Middle frontal gyrus (tissue), 1 donor: ENCODE measurements around the gene ADGRB2.
A peak's percentile ranks its signal among the peaks of the same experiment; 100 is the strongest.

Experiments
- DNase-seq: peaks from one replicate; pipeline ENCODE4 v3.0.0-alpha.2; 2015; ENCODE audit warnings: low spot score; ENCODE audit errors: extremely low spot score

Gene ADGRB2, protein sequence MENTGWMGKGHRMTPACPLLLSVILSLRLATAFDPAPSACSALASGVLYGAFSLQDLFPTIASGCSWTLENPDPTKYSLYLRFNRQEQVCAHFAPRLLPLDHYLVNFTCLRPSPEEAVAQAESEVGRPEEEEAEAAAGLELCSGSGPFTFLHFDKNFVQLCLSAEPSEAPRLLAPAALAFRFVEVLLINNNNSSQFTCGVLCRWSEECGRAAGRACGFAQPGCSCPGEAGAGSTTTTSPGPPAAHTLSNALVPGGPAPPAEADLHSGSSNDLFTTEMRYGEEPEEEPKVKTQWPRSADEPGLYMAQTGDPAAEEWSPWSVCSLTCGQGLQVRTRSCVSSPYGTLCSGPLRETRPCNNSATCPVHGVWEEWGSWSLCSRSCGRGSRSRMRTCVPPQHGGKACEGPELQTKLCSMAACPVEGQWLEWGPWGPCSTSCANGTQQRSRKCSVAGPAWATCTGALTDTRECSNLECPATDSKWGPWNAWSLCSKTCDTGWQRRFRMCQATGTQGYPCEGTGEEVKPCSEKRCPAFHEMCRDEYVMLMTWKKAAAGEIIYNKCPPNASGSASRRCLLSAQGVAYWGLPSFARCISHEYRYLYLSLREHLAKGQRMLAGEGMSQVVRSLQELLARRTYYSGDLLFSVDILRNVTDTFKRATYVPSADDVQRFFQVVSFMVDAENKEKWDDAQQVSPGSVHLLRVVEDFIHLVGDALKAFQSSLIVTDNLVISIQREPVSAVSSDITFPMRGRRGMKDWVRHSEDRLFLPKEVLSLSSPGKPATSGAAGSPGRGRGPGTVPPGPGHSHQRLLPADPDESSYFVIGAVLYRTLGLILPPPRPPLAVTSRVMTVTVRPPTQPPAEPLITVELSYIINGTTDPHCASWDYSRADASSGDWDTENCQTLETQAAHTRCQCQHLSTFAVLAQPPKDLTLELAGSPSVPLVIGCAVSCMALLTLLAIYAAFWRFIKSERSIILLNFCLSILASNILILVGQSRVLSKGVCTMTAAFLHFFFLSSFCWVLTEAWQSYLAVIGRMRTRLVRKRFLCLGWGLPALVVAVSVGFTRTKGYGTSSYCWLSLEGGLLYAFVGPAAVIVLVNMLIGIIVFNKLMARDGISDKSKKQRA (N-terminal part only)

DNA sequence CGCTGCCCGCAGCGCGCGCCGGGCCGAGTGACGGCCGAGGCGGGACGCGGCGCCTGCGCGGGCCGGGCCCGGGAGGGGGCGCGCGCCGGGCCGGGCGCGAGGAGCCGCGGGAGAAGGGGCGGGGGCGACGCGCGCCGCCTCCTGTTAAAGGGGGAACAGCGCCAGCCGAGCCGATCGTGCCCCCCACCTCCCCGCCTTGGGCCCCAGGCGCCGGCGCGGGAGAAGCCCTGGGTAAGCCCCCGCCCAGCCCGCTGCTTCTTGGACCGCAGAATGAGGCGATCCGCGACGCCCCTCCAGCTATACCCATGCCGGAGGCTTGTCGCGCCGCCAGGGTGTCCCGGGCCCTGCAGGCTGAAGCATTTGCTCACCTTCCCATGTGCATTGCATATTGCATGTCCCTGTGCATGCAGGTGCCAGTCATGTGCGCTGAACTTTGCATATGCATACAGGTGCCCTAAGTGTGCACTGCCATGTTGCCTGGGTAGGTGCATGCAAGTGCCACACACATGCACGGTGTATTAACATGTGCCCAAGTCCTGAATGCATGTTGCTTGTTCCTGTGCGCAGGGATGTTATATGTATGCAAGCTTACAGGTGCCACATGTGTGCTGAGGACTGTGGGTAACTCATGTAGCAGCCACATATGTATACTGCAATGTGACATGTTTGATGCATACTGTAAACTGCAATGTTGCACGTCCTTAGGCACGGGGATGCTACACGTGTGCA lies at the start of gene ADGRB2:
ADGRB2 (minus strand) TSS at position 29 of the 729 bp plus-strand sequence. CDS start 7,119 bp downstream, outside the sequence.
- DNase-seq: no peak

DNA sequence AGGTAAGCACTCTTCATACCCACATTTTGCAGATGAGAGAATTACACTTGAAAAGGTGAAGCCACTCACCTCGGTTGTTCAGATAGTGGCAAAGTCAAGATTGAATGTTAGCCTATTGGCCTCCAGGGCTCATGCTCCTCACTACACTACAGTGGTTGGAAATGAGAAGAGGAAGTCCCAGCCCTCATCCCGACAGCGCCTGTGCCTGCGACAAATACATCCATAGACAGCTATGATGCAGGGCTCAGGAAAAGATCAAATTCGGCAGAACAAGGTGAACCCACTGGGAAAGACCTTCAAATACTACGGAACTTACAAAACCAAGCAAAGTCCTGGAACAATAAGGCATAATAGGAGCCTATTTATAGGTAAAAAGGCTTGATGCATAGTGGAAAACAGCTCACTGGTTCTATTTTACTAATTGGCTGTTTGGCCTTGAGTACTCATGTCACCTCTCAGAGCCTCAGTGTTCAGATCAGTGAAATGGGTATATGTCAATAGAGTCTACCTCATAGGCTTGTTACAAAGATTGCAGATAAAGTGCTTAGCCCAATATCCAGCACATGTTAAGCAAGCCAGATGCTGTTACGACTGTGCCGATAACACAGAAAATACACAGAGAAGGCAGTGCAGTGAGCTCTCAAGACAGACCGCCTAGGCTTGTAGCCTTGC lies 48.2 kb upstream of the ADGRB2 start:
- no peak for DNase-seq

DNA sequence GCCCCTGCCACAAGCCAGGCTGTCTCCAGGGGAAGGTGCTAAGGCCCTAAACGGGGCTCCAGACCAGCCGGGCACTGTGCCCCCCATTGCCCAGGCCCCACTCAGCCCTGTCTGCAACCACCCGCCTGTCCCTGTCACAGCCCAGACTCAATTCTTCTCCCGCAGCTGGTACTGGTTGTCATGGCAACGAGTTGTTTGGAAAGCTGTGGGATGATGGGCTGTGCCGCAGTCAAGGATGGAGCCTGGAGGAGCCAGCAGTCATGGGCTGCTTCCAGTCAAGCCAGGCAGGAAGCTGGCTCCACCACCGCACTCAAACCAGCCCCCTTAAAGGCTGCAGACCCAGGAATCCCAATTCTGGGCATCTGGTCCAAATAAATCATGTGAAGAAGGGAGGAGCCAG lies 47.5 kb upstream of the ADGRB2 start:
- DNase-seq: peak; percentile 88

DNA sequence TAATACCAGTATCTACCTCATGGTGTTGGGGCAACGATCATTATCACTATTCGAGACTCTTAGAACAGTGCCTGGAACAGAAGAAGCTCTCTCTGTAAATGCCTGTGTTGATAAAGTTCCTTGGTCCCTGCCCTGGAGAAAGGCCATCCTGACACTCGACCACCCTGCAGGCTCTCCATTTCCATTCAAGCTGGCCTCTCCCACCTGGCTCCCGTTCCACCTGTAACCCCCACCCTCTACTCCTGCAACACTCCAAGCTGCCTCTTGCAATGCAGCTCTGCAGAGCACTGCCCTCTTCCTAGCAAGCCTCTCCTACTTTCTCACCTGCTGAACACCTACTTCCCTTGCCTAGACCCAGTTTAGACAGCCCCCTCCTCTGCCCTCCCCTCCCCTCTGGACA lies 45.6 kb upstream of the ADGRB2 start:
- DNase-seq: no peak

DNA sequence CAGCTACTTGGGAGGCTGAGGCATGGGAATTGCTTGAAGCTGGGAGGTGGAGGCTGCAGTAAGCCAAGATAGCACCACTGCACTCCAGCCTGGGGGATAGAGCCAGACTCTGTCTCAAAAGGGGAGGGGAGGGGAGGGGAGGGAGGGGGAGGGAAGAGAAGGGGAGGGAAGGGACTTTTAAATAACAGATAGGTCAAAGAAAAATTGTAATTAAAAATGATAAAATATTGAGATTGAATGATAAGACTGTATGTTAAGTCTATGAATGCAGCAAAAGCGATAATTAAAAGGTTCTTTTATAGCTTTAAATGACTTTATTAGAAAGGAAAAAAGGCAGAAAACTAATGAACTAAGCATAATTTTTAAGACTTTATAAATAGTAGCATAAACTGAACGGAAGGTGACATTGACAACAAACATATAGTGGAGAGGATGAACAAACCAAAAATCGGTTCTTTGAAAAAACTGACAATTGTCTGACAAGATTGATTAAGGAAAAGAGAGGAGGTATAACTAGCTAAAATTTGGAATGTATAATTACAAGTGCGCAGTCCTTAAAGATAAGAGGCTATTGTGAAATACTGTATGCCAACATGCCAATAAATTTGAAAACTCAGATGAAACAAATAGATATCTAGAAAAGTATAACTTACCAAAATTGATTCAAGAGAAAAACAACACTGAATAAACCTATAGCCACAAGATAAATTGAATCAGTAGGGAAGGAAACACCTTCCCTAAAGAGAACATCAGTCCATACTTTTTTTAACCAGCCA lies 43.3 kb upstream of the ADGRB2 start:
- no peak for DNase-seq

DNA sequence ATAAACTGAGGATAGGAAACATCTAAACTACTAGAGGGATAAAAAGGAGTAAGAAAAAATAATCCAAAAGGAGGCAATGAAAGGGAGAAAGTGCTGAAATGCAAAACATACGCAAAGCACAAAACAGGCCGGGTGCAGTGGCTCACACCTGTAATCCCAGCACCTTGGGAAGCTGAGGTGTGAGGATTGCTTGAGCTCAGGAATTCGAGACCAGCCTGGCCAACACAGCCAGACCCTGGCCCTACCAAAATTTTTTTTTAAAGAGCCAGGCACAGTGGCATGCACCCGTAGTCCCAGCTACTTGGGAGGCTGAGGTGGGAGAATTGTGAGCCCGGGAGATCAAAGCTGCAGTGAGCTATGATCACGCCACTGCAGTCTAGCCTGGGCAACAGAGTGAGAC lies 41.2 kb upstream of the ADGRB2 start:
- no peak for DNase-seq

DNA sequence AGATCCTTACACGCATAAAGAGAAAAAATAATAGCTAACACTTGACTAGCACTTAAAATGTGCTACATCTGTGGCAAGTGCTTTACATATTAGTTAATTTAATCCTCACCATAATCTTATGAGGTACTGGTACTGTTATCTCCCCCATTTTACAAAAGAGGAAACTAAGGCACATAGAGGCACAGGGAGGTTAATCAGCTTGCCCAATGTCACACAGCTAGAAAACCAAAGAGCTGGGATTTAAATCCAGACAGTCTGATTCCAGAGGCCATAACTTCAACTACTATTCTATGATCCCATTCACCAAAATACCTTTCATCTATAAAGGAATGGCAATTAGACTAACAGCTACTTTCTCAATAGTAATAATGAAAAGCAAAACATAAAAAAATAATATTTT lies 40.0 kb upstream of the ADGRB2 start:
- no peak for DNase-seq

DNA sequence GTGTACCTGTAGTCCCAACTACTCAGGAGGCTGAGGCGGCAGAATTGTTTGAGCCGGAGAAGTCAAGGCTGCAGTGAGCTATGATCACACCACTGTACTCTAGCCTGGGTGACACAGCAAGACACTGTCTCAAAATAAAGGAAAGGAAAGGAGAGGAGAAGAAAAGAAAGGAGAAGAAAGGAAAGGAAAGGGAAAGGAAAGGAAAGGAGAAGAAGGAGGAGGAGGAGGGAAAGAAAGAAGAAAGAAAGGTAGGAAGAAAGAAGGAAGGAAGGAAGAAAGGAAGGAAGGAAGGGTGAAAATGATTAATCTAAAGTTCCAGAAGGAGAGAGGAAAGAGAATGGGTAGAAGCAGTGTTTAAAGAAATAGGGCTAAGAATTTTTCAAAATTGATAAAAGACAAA lies 39.5 kb upstream of the ADGRB2 start:
- no peak for DNase-seq

DNA sequence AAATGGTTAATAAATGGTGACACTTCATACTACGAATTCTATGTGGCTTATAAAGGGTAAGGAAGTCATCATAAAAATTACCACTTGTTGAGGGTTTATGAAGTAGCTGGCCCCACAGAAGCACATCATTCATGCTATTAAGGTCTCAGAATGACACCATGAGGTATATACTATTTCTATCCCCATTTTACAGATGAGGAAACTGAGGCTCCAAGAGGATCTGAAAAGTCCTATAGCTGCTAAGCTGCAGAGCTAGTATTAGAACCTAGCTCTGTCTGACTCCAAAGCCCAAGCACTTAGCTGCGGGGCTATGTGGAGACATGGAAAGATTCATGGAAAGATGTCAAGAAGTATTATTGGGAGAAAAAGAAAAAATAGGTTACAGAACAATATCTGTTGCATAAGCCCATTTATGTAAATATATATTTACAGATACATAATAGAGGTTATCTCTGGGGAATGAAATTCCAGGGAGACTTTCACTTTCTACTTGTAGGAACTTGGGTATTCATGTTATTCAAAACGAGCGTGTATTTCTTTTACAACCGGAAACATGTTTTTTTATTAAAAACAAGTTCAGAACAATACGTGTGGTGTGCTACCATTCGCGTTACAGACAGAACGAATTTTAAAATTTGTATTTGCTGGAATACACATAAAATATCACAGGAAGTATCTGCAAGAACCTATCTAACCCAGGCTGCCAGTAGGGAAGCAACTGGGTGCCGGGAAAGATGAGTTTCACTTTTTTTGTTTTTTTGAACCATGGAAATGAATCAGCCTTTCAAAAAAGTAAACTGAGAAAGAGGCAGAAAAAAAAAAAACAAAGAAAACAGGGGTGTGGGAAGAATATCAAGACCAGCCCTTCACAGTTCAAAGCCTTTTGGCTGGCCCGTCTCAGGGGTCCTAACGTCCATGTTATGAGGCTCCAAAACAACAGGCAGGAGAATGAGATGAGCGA lies 38.3 kb upstream of the ADGRB2 start:
- DNase-seq: no peak

DNA sequence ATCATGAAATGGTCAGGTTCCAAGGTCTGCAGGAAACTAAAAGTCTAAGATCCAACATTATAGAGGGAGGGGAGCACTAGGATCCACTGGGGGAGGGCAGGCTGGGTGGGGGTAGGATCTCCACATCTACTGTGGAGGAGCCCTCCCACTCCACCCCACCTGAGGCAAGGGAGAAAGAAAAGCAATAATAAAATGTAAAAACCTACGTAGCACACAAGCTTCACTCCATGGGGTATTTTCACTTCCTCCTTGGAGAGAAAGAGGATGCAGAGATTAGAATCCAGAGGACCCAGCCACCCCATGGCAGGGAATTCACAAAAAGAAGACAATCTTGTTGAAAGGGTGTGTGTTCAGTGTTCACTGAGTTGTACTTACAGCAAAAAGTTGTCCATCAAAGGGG lies 37.3 kb upstream of the ADGRB2 start:
- no peak for DNase-seq

DNA sequence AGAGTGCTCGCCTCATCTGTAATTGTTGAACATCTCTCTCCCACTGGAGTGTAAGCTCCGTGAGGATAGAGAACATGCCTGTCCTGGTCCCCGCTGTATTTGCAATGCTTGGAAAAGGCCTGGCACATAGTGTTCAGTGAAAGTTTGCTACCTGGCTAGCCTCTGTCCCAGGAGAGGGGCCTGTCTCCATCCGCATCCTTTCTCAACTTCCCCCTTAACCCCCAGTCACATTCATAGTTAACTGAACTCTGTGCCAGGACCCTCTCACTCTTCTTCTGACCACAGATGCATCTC lies 36.5 kb upstream of the ADGRB2 start:
- no peak for DNase-seq

DNA sequence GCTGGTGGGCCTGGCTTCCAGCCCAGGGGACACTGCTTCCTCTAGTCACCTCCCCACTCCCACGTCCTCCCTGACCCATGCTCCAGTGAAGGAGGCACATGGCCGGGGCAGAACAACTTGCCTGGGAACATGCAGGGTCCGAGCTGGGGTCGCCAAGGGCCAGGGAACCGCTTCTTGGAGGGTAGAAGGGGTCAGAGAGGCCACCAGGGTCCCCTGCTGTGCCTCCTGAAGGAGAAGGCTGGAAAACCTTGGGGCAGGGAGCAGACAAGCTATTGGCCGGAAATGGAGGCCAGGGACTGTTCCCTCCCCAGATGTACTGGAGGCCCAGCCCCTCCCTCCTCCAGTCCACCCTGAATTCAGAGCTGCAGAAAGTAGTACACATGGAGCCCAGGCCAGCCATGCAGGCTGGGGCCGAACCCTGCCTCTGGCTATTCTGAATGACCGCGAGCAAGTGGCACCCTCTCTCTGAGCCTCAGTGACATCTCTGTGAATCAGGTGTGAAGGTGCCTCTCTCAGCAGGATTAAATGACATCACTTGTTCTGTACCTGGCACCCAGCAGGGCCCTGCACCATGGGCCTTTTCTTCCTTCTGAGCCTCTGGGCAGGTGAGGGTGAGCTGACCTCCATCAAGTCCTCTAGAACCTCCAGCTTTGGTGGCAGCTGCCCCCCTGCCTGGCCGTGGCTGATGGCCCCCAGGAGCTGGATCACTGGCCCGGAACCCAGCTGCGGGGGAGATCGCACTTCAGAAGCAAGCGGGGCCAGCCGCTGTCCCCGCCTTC lies 35.9 kb upstream of the ADGRB2 start:
- no peak for DNase-seq

DNA sequence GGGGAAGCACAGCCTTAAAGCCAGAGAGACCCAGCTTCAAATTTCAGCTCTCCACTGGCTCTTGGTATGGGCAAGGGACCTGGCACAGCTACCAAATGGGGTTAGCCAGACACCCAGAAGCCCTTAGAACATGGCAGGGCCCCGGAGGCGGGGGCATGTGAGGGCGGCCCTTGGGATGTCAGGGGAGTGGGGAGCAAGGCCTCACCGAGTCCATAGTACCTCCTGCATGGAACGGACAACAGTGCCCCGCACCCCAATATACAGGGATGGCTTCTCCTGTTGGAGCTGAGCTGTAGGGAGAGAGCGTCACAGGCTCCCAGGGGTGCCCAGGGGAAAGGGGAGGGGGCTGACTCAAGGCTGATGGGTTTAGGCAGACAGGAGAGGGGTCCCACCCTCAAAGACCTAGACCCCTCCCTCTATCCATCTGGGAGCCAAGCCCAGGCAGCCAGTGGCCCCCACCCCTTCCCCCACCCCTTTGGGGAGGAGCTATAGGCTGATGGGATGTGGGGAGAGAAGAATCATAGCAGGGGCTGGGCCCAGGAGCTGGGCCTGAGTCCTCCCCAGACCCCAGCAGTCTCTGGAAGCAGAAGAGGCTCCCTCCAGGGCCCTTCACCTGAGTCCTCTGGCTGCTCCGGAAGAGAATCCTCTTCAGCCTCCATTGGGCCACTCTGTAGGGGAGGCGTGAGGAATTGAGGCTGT lies 35.2 kb upstream of the ADGRB2 start:
- no peak for DNase-seq

DNA sequence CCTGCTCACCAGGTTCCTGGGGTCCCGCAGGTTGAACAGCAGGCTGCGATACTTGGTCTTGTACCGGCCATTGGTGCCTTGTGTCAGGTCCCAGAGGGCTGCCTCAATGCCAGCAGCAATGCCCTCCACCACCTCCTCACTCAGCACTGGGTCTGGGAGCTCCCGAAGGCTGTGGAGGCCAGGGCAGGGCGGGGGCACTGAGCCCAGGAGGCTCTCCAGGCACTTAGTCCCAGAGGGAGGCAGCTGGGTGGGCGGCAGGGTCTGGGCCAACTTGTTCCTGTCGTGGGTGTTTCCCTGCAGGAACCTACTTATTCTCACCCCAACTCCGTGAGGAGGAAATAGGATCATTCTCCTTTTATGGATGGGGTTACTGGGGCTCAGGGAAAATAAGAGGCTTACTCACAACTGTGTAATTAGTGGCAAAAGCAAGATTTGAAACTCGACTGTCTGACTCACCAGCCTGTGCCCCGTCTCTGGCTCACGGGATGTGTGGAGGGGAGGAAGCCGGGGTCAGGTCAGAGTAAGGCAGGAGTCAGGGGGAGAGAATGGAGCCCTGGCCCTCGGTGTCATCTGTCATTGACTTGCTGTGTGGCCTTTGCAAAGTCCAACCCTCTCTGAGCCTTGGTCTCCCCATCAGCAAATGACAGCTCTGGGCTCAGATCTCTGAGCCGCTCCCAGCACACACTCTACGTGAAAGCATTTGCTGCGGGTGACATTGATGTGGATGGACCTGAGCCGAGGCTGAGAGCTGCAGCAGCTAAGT lies 34.5 kb upstream of the ADGRB2 start:
- DNase-seq: no peak

DNA sequence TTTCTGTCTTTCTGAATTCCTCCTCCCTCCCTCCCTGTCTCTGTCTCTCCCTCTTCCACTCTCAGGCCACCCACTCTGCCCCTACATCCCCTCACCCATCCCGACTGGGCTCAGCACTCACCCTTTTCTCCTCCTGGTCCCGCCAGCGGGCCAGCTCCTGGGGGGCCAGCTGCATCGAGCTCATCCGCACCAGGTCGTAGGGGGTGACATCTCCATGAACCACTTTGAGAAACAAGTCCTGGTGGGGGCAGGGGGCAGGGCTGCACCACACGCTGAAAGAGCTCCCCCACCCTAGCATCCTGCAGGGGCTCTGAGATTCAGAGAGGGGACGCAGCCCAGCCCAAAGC lies 33.9 kb upstream of the ADGRB2 start:
- DNase-seq: no peak

DNA sequence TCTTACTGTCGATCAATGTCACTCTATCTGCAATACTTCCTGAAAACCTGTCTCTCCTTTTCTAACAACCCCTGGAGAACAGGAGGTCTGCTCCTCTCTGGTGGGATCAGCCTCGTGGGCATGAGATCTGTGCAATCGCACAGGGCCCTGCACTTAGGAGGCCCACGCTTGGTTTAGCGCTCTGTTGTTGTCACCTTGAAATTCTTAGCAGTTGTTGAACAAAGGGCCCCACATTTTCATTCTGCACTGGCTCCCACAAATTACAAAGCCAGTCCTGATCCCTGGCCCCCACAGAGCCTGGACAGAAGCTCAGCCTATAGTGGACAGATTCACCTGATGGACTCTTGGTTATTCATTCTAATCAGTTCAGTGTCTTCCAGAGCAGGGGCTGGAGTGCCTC lies 33.1 kb upstream of the ADGRB2 start:
- no peak for DNase-seq

DNA sequence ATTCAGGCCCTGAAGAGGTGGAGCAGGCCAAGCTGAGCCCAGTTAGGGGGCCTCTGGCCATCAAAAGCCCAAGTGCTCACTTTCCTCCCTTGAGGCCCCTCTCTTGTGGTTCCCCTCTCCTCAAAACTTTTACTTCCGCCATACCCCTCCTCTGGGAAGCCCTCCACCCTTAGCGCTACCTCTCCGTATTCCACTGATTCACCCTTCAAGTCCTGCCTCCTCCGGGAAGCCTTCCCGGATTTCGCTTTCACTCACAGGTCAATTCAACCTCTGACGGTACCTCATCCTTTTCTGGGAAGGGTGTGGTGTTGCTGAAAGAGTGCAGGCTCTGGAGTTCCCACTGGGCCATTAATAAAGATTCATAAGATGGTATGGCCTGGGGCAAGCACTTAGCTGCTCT lies 32.6 kb upstream of the ADGRB2 start:
- DNase-seq: no peak
